ENCODE results near the gene DNAAF8. TPM values are rescaled to one million over a fixed set of nuclear protein-coding genes. Genes with fewer than 3 reads are reported as not detected.
A peak's percentile ranks its signal among the peaks of the same experiment; 100 is the strongest.

DNAAF8 gene
- total RNA-seq, 1 donor: 1.7 TPM

GRCh38 chr16:4706871-4707270 lies 27.5 kb upstream of the DNAAF8 start:
- H3K4me3 ChIP-seq (ENCODE audit: low read depth, low read length): no peak overlapping the region
- TF ChIP-seq CTCF (IDR thresholded peaks at IDR 0.05; ENCODE audit: insufficient read depth, low read depth, low read length): no peak
- no peak for DNase-seq (ENCODE audit: low read depth)

GRCh38 chr16:4709481-4709880 lies 24.9 kb upstream of the DNAAF8 start:
- no peak overlapping the region for H3K4me3 ChIP-seq (ENCODE audit: low read depth, low read length)
- TF ChIP-seq CTCF (IDR thresholded peaks at IDR 0.05; ENCODE audit: insufficient read depth, low read depth, low read length): no peak
- peak; percentile 27 for DNase-seq (ENCODE audit: low read depth)

- no peak overlapping the region for H3K4me3 ChIP-seq (ENCODE audit: low read depth, low read length)
- DNase-seq (ENCODE audit: low read depth): no peak
- TF ChIP-seq CTCF (IDR thresholded peaks at IDR 0.05; ENCODE audit: insufficient read depth, low read depth, low read length): no peak
These were observed 20.5 kb upstream of the DNAAF8 start for GRCh38 chr16:4713663-4714501.

- DNase-seq (ENCODE audit: low read depth): no peak
These were observed 19.3 kb upstream of the DNAAF8 start for GRCh38 chr16:4714996-4715395.

GRCh38 chr16:4718466-4718865 lies 15.9 kb upstream of the DNAAF8 start:
- no peak overlapping the region for H3K4me3 ChIP-seq (ENCODE audit: low read depth, low read length)
- DNase-seq (ENCODE audit: low read depth): no peak
- TF ChIP-seq CTCF (IDR thresholded peaks at IDR 0.05; ENCODE audit: insufficient read depth, low read depth, low read length): no peak

More at GRCh38 chr16:4714996-4715395, 19.3 kb upstream of the DNAAF8 start:
- TF ChIP-seq CTCF (IDR thresholded peaks at IDR 0.05; ENCODE audit: insufficient read depth, low read depth, low read length): no peak
- no peak overlapping the region for H3K4me3 ChIP-seq (ENCODE audit: low read depth, low read length)

GRCh38 chr16:4723071-4723767 lies 11.1 kb upstream of the DNAAF8 start:
- TF ChIP-seq CTCF (IDR thresholded peaks at IDR 0.05; ENCODE audit: insufficient read depth, low read depth, low read length): no peak
- DNase-seq (ENCODE audit: low read depth): no peak
- no peak overlapping the region for H3K4me3 ChIP-seq (ENCODE audit: low read depth, low read length)
